ENCODE results near the gene MBD6.
"Not testable (repeated sequence)": the region's sequence is repeated elsewhere in the genome, so short reads cannot be mapped to it uniquely, and the experiment has no call there.

Gene MBD6

DNA sequence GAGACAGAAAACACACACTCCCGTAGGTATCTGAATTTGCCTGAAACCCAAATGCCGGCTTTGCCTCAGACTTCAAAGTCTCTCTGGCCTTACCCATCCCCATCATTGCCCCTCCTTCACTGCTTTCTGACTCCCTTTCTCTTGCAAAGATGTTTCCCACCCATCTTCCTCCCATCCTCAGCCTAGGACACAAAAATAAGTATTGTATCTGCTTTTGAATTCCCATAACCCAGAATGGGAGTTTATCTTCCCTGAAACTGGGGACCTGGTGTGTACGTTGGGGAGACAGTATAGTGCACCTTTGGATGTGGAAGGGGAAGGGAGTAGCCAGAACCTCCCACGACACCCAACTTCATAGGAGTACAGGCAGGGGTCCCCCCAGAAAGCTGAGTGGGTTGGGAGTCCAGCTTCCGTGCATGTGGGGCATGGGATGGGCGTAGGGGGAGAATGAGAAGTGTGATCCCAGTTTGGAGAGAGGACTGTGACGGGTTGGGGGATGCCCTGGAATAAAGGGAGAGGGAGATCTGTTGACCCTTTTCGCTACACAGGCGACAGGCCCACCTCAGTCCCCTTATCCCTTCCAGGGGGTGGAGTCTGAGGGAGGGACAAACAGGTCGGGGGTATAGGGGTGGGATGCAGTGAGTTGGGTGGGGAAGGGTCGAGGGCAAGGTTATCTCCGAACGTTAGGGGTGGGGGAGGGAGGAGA lies 26.7 kb downstream of the MBD6 start:
- no peak for DNase-seq (ENCODE audit: low read depth in 3 of 3)

DNA sequence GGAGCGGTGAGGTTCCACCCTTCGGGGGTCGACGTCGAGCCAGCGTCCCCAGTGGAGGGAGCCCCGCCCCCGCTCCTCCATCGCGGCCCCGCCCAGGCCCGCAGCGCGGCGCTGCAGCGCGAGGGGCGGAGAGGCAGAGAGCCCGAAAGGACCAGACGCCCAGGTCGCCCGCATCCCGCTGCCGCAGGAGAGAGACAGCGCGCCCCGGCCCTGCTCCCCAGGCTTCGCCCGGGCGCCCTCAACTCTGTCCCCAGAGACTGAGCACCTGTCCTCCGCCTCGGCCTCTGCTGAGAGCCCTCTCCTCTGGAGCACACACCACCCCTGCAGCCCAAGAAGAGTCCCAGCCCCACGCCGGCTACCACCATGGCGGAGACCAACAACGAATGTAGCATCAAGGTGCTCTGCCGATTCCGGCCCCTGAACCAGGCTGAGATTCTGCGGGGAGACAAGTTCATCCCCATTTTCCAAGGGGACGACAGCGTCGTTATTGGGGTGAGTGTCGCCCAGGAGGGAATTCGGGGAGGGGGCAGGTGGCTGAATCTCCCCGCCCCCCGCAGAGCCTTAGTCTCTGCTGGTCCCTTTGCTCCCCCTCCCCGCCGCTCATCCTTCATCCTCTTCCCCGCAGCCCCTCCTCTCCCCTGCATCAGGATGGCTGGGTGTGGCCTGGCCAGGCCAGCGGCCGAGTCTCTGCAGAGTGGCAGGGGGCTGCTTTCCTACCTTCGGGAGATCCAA lies 27.5 kb downstream of the MBD6 start, which contains the start of gene KIF5A:
Gene KIF5A (plus strand): TSS at position 136 of the 732 bp plus-strand sequence. CDS start 228 bp downstream, at position 364.
- DNase-seq (ENCODE audit: low read depth in 3 of 3): peak in 2 of 3 experiments; percentile 31 to 61

DNA sequence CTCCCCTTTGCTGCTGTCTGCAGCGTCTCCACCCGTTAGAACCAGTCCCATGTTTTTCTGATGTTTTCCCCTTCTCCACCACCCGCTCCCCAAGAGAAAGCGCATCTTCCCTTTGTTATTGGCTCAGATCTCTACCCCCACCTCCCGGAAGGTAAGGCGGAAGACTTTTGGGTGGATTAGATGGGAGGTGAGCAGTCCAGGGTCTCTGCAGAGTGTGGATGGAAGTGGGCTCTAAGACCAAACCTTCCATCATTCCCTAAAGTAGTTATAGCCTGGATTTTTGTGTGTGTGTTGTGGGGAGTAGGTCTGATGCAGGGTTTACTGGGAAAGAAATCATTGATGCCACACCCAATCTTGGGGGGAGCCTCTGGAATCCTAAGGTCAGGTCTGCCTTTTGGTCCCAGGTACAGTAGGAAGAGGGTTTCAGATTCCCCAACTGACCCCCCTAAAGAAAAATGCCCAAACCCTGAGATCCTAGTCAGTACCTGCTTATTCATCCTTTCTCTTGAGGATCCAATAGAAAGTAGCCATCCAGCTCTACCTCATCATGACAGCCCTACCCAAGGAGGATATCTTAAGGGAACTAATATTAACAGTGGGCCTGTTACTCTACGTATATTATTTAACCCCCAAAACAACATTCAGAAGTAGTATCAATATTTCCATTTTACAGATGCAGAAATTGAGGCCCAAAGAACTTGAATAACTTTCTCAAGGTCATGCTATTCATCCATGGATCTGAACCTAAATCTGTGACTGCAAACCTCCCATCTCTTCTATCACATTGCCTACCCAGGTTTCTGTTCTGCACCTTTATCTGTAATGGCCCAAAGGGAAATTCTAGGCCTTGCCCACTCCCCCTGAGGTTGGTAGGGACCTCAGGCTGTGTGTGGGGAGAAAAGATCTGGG lies 28.3 kb downstream of the MBD6 start:
- no peak for DNase-seq (ENCODE audit: low read depth in 3 of 3)

DNA sequence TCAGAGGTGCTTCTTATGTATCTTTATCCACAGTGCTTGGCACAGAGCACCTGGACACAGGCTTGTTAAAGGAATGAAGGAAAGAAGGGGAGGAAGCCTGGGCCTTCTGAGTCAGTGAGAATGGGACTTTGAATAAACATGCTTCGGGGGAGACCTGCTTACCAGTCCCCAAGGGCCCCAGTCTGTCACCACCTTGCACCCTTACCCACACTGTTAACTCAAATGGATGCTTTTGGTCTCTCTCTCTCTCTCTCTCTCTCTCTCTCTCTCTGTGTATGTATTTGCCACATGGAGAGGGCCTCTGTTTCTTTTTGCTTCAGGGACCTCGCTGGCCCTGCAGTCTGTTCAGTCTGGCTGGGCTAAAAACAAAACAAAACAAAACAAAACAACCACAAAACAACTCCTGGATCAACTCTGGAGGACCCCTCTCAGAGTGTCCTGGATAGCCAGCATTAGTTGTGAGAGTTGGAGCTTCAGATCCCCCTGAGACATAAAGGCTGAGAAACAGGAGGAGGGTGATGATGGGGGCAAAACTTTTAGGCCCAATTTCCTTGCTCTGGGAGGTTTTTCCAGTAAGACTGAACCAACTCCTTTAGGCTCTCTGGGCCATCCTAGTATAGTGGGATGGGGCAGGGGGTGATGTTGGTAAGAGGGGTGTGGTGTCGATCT lies 29.1 kb downstream of the MBD6 start:
- no peak for DNase-seq (ENCODE audit: low read depth in 3 of 3)

DNA sequence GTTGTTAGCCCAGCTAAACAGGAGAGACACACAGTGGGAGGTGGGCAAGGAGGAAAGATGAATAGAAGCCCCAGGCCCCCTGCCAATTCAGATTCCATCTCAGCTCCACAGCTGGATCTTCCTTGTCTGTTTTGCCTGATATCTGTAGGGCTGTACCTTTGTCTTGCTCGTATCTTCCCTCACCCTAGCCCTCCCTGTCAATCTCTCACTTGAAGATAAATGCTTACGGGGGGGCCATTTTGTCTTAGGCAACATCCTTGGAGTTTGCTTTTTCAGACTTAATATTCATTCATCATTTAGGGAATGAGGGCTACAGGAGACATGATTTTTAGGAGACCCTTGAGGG lies 29.7 kb downstream of the MBD6 start:
- no peak for DNase-seq (ENCODE audit: low read depth in 3 of 3)

DNA sequence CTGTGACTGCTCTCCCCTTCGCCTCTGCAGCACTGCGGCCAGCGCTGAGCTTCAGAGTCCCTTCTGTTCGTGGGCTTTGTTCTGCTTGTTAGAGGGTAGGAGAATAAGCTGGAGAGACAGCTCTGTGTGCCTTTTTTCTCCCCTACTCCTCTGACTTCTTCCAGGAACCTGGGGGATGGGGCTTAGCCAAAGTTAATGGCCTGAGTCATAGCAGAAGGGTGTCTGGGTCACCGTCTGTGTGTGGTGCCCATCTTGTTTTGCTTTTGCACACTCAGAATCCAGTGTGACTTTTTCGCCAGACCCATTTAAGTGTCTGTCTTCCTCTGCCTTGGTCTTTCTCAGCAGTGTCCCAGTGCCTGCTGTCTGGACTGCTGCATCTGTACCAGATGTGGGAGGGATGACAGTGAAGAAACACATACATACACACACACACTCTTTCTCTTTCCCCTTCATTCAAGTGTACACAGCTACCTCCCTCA lies 30.2 kb downstream of the MBD6 start:
- no peak for DNase-seq (ENCODE audit: low read depth in 3 of 3)

DNA sequence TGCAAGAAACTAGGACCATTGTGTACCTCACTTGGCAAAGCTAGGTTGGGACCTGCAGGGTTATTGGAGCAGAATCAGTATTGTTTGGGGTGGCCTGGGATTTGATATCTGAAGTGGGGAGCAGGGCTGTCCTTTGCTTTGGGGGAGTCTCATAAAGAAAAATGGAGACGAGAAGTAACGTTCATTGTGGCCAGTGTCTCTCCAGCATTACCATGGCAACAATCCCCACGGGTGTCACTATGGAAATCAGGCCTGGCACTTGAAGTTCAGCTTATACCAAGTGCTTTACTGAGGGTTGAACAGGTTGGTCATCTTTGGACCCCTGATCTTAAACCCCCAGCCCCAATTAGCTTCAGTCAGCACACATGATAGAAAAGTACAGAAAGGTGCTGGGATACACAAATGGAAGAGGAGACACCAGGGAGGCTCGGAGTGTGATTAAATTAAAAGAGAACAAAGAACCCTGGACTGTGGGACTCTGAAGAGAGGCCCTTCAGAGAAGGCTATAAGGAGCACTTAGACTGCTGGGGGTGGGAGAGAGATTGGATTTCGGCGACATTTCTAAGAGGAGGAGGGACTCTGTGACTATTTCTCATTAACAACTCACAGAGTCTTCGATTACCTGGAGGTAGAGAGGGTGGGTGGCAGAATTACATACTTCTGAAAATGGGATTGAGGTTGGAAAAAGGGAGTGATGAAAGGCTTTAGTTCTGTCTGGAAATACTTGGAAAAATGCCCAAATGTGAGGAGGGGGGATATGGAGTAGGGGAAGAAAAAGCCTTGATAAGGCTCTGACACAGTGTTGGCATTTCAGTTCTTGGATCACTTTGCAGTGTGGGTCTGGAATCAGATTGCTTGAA lies 30.9 kb downstream of the MBD6 start:
- DNase-seq (ENCODE audit: low read depth in 3 of 3): no peak

DNA sequence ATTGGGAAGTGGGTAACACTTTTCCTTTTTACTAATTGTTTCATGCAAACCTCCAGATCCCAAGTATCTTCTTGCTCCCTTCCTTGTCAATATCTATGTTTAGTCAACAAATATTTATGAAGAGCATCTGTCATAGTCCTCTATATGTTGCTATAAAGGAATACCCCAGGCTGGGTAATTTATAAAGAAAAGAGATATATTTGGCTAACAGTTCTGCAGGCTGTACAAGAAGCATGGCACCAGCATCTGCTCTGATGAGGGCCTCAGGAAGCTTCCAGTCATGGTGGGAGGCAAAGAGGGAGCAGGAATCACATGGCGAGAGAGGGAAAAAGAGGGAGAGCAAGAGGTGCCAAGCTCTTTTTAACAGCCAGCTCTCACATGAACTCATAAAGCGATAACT lies 31.8 kb downstream of the MBD6 start:
- no peak for DNase-seq (ENCODE audit: low read depth in 3 of 3)

DNA sequence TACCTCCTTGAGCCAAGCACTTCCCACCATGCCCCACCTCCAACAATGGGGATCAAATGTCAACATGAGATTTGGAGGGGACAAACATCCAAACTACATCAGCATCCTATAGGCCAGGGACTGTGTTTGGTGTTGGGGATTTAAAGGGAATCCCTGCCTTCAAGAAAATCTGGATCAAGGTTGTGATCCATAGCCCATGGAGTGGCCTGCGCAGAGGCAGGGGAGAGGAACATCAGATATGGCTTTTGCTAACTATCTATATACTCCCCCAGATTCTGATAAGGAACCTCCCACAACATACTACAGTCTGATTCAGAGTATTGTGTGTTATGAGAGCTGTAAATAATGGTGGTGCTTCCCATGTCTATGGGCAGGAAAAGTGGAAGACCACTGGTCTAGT lies 32.3 kb downstream of the MBD6 start:
- no peak for DNase-seq (ENCODE audit: low read depth in 3 of 3)

DNA sequence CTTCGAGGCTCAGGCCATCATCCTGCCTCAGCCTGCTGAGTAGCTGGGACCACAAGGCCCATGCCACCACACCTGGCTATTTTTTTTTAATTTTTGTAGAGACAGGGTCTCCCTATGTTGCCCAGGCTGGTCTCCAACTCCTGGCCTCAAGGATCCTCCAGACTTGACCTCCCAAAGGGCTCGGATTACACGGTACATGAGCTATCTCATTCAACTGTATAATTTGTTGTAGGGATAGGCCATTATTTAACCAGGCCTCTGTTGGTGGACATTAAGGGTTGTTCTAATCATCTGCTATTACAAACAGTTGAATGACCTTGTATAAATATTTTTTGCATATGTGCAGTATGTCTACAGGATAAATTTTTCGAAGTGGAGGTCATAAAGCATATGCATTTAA lies 36.2 kb downstream of the MBD6 start:
- DNase-seq (ENCODE audit: low read depth in 3 of 3): no peak

DNA sequence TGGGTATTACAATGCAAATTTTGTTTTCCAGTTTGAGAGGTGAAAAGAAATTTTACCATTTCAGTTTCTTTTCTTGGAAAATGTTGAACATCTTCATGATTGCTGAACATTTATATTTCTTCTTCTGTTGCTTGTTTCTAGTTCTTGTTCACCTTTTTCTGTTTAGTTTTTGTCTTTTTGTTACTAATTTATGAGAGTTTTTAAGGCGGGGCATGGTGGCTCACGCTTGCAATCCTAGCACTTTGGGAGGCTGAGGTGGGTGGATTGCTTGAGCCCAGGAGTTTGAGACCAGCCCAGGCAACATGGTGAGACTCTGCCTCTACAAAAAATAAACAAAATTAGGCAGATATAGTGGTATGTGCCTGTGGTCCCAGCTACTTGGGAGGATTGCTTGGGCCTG lies 37.9 kb downstream of the MBD6 start:
- DNase-seq (ENCODE audit: low read depth in 3 of 3): no peak

DNA sequence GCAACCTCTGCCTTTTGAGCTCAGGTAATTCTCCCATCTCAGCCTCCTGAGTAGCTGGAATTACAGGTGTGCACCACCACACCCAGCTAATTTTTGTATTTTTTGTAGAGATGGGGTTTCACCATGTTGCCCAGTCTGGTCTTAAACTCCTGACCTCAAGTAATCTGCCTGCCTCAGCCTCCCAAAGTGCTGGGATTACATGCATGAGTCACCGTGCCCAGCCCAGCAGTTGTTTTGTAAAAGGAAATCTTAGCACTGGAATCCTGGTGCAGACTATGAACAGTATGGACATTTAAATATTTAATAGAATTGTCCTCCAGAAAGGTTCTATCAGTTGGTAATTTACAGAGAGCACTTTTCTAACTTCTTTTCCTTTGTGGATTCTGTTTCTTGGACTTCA lies 38.5 kb downstream of the MBD6 start:
- DNase-seq (ENCODE audit: low read depth in 3 of 3): not testable (repeated sequence)

DNA sequence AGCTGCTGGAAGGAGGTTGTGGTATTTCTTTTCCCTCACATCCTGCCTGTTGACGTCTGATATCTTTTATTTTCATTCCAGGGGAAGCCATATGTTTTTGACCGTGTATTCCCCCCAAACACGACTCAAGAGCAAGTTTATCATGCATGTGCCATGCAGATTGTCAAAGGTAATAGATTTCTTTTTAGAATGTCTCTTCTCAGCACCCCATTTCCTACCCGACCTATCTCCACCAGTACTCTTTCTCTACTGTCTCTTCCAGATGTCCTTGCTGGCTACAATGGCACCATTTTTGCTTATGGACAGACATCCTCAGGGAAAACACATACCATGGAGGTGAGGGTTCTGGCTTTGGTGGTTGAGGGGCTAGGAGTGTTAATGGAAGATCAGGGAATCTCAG lies 40.7 kb downstream of the MBD6 start:
- no peak for DNase-seq (ENCODE audit: low read depth in 3 of 3)

DNA sequence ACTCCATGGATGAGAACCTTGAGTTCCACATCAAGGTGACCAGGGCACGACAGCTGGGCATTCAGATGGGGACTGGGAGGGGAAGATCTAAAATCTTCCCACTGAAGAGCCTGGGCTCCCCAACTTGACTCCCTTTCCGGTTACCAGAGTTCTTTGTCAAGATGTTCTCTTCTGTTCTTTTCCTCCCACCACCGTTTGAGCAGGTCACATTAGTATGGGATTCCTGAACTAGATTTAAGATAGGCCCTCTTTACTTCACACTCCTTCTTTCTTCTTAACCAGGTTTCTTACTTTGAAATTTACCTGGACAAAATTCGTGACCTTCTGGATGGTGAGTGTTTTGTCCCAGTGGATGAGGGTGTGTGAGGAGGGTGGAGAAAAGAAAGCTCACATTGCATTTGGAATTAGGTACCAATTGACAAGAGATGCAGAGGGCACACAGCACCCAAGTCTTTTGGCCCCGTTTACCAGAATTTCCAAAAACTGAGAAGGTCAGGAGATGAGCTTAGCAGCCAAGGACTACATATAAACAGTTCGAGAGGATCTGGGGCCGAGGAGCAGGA lies 41.6 kb downstream of the MBD6 start:
- no peak for DNase-seq (ENCODE audit: low read depth in 3 of 3)

DNA sequence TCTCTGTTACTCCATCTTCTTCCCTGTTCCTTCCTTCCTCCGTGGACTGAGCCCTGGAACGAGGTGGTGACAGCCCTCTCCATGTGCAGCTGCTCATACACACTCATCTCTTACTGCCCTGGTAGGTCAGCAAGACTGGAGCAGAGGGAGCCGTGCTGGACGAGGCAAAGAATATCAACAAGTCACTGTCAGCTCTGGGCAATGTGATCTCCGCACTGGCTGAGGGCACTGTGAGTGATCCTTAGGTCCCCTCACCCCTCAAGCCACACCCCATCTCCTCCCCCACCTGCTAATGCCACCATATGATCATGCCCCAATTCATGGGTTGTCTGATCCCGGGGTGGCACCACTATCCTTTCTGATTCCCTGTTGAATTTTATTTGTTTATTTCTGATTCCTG lies 46.2 kb downstream of the MBD6 start:
- no peak for DNase-seq (ENCODE audit: low read depth in 3 of 3)

DNA sequence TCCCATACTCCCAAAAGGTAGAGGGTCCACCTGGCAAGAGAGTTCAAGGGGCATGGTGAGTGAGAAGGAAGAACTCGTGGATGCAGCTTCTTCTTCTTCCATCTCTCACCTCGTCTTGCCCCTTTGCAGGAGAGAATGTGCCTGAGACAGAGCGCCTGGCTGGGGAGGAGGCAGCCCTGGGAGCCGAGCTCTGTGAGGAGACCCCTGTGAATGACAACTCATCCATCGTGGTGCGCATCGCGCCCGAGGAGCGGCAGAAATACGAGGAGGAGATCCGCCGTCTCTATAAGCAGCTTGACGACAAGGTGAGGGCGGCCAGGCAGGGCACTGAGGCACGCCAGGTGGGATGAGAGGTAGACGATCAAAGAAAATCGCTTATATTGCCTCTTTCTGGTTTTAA lies 47.2 kb downstream of the MBD6 start:
- no peak for DNase-seq (ENCODE audit: low read depth in 3 of 3)

DNA sequence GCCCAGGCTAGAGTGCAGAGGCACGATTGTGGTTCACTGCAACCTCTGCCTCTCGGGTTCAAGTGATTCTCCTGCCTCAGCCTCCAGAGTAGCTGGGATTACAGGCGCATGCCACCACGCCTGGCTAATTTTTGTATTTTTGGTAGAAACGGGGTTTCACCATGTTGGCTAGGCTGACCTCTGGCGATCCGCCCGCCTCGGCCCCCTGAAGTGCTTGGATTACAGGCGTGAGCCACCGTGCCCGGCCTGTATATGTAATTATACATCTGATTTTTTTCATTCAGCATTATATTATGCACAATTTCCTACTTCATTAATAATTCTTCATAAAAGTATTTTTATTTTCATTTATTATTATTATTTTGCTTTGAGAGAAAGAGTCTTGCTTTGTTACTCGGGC lies 47.8 kb downstream of the MBD6 start:
- DNase-seq (ENCODE audit: low read depth in 3 of 3): not testable (repeated sequence)

DNA sequence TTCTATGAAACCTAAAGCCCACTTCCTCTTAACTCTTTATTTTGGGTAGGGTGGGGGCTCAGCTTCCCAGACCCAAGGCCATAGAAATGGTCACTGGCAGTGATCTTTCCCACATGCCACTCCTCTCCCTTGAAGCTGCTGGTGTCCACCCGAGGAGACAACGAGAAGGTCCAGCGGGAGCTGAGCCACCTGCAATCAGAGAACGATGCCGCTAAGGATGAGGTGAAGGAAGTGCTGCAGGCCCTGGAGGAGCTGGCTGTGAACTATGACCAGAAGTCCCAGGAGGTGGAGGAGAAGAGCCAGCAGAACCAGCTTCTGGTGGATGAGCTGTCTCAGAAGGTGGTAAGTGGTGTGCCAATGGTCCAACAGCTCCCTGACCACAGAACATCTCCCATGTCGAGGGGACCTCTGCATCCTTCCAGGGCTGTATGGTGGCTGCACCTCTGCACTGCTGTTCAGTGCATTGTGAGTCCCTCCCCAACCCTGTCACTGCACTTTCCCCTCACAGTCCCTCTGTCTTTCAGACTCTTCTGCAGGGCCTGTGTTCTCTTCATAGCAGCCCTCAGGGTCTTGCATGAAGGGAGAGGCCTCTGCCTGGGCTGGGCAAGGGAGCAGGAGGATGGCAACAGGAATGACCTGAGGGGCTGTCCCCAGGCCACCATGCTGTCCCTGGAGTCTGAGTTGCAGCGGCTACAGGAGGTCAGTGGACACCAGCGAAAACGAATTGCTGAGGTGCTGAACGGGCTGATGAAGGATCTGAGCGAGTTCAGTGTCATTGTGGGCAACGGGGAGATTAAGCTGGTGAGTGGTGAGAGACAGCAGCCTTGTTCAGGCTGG lies 49.5 kb downstream of the MBD6 start:
- no peak for DNase-seq (ENCODE audit: low read depth in 3 of 3)

DNA sequence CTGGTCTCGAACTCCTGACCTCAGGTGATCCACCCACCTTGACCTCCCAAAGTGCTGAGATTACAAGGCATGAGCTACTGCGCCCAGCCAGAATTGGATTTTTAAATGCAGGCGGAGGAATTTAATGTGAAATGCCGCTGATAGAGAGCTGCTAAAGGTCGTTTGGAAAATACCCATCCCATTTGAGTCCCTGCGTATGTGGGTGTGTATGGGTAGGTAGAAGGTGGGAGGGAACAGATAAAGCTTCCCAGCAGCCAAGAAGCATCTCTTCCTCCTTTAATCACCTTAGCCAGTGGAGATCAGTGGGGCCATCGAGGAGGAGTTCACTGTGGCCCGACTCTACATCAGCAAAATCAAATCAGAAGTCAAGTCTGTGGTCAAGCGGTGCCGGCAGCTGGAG lies 52.2 kb downstream of the MBD6 start:
- no peak for DNase-seq (ENCODE audit: low read depth in 3 of 3)
